Measurements from ENCODE around the gene SPATA45. TPM values are rescaled to one million over a fixed set of nuclear protein-coding genes. Genes with fewer than 3 reads are reported as not detected.

The SPATA45 gene
- total and polyA plus RNA-seq, 2 of the 13 experiments (the other 11 are each of a cell fraction or from before 2014, with no cell fraction given): 0.17 to 0.64 TPM

- no peak for TF ChIP-seq ZNF800 (CRISPR knock-in tag; IDR thresholded peaks at IDR 0.05)
- no peak for TF ChIP-seq RELA (CRISPR knock-in tag; IDR thresholded peaks at IDR 0.05)
- no peak for TF ChIP-seq ATF2 (CRISPR knock-in tag; IDR thresholded peaks at IDR 0.05)
- TF ChIP-seq PHF20 (CRISPR knock-in tag; IDR thresholded peaks at IDR 0.05): no peak
- TF ChIP-seq HDAC6 (IDR thresholded peaks at IDR 0.05; ENCODE audit: low read depth, low read length): no peak
- TF ChIP-seq FOXP4 (CRISPR knock-in tag; IDR thresholded peaks at IDR 0.05): peak; percentile 68
- TF ChIP-seq ZNF234 (CRISPR knock-in tag; conservative IDR thresholded peaks at IDR 0.05): no peak
- no peak for TF ChIP-seq ZNF30 (CRISPR knock-in tag; IDR thresholded peaks at IDR 0.05)
- no peak for TF ChIP-seq MAFK (conservative IDR thresholded peaks at IDR 0.05 in 1 of 2, IDR thresholded peaks at IDR 0.05 in 1 of 2; ENCODE audit: low read length in 2 of 2)
- no peak for TF ChIP-seq SOX13 (IDR thresholded peaks at IDR 0.05)
- TF ChIP-seq SOX13 (CRISPR knock-in tag; conservative IDR thresholded peaks at IDR 0.05 in 1 of 2, IDR thresholded peaks at IDR 0.05 in 1 of 2): peak in 1 of 2 experiments; percentile 87; a peak in 2 of 4 replicates
- TF ChIP-seq ZNF44 (CRISPR knock-in tag; IDR thresholded peaks at IDR 0.05): peak; percentile 88; the same call in 1 of the 2 replicates
- TF ChIP-seq ATM (IDR thresholded peaks at IDR 0.05; ENCODE audit: borderline replicate concordance): no peak
- TF ChIP-seq ZNF672 (CRISPR knock-in tag; IDR thresholded peaks at IDR 0.05): no peak
- no peak for TF ChIP-seq ZSCAN12 (CRISPR knock-in tag; IDR thresholded peaks at IDR 0.05)
- TF ChIP-seq CBX5 (CRISPR knock-in tag; IDR thresholded peaks at IDR 0.05; ENCODE audit: borderline replicate concordance): no peak
- TF ChIP-seq ZNF569 (CRISPR knock-in tag; IDR thresholded peaks at IDR 0.05; ENCODE audit: borderline replicate concordance): no peak
- TF ChIP-seq HMG20B (CRISPR knock-in tag; conservative IDR thresholded peaks at IDR 0.05): no peak
- no peak for TF ChIP-seq GATAD1 (CRISPR knock-in tag; IDR thresholded peaks at IDR 0.05)
- TF ChIP-seq ATAD3A (CRISPR knock-in tag; IDR thresholded peaks at IDR 0.05): no peak
- no peak for TF ChIP-seq ZNF850 (CRISPR knock-in tag; conservative IDR thresholded peaks at IDR 0.05)
- no peak for TF ChIP-seq ARID3A (IDR thresholded peaks at IDR 0.05; ENCODE audit: low read depth, low read length)
- no peak for TF ChIP-seq ZNF709 (CRISPR knock-in tag; IDR thresholded peaks at IDR 0.05)
- 0 out of 2 replicates have a peak, but pooled peaks have one; percentile 11 for TF ChIP-seq THAP11 (CRISPR knock-in tag; IDR thresholded peaks at IDR 0.05)
- no peak for TF ChIP-seq NRL (CRISPR knock-in tag; IDR thresholded peaks at IDR 0.05; ENCODE audit: borderline replicate concordance)
Observed at GRCh38 chr1:212794561-212795014, 52.9 kb downstream of the SPATA45 start (continued).

Data from HepG2 (cell line).